HG03135 (cell line): ENCODE results near the gene USP21.
"Not testable (repeated sequence)": the region's sequence is repeated elsewhere in the genome, so short reads cannot be mapped to it uniquely, and the experiment has no call there.

Experiments used
- ATAC-seq: cut with Tn5 transposase; IDR thresholded peaks from one replicate; pipeline ENCODE4 v1.9.1; 2021; ENCODE audit warnings: mild to moderate bottlenecking, moderate library complexity; ENCODE audit not compliant: unreplicated experiment

Gene USP21, protein sequence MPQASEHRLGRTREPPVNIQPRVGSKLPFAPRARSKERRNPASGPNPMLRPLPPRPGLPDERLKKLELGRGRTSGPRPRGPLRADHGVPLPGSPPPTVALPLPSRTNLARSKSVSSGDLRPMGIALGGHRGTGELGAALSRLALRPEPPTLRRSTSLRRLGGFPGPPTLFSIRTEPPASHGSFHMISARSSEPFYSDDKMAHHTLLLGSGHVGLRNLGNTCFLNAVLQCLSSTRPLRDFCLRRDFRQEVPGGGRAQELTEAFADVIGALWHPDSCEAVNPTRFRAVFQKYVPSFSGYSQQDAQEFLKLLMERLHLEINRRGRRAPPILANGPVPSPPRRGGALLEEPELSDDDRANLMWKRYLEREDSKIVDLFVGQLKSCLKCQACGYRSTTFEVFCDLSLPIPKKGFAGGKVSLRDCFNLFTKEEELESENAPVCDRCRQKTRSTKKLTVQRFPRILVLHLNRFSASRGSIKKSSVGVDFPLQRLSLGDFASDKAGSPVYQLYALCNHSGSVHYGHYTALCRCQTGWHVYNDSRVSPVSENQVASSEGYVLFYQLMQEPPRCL

DNA sequence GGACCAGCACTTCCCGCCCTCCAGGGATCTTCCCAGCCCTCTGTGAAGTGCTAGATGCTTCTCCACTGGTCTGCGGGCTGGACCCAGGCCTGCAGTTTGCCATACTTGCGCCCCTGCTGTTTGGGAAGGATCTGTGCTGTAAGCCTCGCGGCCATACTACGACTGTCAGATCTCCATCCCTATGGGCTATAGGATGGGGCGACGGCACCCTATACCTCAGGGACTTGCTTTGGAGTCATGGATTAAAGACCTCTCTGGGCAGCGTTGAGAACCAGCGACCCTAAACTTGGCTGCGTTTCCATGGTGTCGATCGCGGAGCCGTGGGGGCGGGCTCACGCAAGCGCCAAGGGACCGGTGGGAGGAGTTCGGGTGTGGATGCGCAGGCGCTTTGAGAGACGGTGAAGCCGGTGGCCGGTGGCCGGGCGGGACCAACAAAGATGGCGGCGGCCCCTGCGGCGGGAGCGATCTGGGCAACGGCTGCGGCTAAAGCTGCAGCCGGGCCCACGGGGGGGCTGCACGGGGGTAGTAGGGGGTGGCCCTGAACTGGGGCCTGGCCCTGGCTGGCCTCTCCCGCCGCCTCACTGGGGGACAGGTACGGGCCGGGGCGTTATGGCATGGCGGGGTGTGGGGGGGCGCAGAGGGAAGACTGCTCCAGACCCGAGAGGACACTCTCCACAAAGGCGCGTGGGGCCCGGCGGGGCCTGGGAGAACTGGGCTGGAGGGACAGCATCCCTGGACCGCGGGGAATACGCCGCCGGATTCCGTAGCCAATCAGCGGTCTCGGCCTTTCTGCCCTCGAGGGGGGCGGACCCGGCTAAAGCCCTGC is at the start of gene USP21:
Gene USP21, plus strand, starts transcription at position 414 of the 826 bp plus-strand sequence. CDS start 1,141 bp downstream, outside the sequence.
- ATAC-seq = peak; percentile 71

DNA sequence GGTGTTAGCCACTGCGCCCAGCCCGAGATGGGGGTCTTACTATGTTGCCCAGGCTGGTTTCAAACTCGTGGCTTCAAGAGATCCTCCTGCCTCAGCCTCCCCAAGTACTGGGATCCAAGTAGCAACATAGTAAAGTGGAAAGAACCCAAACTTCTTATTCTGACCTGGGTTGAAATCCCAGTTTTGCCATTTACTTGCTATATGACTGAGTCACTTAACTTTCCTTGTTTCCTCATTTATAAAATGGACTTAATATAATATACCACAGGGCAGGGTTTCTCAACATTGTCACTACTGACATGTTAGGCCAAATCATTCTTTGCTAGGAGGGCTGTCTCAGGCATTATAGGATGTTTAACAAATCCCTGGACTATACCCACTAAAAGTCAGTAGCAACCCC is 48.2 kb upstream of the USP21 start:
- no peak for ATAC-seq

DNA sequence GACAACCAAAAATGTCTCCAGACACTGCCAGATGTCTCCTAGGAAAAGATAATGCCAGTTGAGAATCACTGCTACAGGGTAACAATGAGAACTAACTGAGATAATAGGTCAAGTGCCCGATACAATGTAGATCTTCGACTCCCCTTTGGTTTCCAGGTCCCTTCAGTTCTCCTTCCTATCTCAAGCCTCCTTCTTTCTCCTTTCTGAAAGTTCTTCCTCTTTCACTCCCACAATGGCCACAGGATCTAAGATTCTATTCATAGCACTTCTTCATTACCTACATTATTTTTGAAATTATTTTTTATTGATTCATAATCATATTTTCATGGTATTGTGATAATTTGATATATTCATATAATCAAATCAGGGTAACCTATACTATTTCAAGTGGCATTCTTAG is 47.8 kb upstream of the USP21 start:
- ATAC-seq = no peak

DNA sequence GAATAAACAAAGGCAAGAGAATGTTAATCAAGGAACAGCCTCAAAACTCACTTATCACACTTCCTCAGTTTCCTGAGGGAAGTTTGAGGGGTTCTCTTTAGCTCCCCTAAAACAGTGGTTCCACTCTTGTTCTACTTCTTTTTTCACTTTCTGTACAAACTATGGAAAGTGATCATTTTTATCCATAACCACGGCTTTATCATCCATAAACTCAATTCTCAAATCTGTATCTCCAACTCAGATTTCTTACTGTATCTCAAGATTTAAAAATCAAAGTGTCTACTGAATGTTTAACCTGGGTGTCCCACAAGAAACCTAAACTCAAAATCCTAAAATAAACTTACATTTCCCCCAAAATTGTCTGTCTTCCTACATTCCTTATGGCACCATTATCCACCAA is 45.4 kb upstream of the USP21 start:
- no peak for ATAC-seq

DNA sequence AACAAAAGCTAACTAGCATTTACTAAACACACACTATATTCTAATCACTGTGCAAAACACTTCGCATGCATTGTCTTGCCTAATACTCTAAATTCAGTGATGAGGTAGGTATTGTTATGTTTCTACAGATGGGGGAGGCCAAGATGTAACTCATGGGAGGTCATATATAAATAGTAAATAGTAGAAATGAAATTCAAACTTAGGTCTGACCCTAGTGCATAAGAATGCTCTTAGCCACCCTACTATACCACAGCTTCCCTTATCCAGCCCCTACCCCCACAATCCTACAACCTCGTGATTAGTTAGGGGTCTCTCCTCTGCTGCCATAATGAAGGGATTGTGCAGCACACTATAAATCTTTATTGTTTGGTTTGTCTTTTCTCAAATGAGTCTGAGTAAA is 44.7 kb upstream of the USP21 start:
- no peak for ATAC-seq

DNA sequence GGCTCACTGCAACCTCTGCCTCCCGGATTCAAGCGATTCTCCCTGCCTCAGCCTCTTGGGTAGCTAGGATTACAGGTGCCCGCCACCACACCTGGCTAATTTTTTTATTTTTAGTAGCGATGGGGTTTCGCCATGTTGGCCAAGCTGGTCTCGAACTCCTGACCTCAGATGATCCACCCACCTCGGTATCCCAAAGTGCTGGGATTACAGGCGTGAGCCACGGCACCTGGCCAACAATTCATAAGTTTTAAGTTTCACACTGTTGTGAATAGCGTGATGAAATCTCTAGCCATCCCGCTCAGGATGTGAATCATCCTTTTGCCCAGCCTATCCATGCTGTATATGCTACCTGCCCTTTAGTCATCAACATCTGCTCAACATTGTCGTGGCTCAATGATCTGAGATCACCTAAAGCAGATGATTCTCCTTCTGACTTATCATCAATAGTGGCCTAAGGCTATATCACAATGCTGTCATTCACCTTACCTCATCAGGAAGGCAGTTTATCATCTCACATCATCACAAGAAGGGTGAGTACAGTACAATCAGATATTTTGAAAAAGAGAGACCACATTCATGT is 44.1 kb upstream of the USP21 start:
- no peak for ATAC-seq

DNA sequence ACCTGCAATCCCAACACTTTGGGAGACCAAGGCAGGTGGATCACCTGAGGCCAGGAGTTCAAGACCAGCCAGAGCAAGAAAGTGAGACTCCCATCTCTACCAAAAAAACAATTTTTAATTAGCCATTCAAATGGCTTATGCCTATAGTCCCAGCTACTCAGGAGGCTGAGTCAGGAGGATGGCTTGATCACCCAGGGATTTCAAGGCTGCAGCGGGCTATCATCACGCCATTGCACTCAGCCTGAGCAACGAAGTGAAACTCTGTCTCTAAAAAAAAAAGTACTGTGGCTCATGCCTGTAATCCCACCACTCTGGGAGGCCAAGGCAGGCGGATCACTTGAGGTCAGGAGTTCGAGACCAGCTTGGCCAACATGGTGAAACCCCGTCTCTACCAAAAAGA is 43.3 kb upstream of the USP21 start:
- not testable (repeated sequence) for ATAC-seq

DNA sequence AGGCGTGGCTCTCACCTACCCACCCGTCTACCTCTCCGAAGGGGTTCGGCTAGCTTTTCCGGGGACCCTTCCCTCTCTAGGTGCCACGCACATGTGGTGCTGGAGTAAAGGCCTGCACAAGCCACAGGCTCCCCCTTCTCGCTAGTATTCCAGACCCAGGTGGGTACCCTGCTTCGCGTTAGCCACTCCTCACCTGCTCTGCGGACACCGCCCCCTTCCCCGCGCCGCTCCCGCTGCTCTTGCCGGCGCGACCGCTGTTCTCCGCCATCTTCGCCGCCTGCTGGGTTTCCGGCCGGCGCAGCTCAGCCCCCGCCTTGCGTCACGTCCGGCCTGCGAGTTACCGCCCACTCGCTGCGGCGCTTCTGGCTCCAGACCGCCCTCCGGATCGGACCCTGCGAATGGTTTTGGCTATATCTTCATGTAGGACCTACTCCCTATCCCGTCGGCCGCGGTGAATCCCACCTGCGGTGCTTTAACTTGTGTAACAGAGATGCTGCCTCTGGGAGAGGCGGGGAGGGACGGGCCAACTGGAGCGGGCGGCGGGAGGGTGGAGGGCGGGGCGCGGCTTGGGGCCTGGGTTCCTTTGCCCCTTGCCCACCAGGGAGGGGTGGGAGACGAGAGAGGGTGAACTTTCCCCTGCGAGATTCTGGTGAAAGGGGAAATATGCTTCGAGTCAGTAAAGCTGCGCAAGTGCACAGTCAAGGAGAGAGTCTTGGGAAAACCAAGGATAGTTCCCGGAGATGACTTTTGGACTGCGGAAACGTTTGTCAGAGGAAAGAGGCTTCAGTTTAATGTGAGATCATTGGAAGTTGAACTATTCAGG is 41.3 kb upstream of the USP21 start, which contains the start of the genes NIT1 and PFDN2:
Gene NIT1, plus strand, starts transcription at position 347 of the 823 bp plus-strand sequence. Its CDS starts 72 bp downstream, at position 419.
Gene PFDN2, minus strand, starts transcription at position 279 of the 823 bp plus-strand sequence. Its CDS starts 11 bp downstream, at position 268.
- ATAC-seq = peak; percentile 81

DNA sequence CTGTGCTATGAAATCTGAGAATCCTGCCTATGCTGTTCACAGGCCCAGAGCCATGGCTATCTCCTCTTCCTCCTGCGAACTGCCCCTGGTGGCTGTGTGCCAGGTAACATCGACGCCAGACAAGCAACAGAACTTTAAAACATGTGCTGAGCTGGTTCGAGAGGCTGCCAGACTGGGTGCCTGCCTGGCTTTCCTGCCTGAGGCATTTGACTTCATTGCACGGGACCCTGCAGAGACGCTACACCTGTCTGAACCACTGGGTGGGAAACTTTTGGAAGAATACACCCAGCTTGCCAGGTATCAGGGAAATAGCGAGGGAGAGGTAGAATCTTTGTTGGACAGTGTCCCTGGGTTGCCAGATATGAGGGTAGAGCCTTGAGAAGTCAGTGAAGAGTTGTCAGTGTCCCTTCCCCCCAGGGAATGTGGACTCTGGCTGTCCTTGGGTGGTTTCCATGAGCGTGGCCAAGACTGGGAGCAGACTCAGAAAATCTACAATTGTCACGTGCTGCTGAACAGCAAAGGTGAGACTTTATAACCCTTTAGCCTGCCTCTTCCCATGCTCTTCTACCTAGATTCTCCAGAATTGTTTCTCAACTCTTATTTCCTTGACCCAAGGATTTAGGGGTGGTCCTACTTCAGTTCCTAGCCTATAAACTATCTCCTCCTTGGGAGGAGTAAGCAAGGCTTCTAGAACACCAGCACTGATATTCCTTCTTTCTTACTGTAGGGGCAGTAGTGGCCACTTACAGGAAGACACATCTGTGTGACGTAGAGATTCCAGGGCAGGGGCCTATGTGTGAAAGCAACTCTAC is 40.0 kb upstream of the USP21 start:
- peak; percentile 55 for ATAC-seq

DNA sequence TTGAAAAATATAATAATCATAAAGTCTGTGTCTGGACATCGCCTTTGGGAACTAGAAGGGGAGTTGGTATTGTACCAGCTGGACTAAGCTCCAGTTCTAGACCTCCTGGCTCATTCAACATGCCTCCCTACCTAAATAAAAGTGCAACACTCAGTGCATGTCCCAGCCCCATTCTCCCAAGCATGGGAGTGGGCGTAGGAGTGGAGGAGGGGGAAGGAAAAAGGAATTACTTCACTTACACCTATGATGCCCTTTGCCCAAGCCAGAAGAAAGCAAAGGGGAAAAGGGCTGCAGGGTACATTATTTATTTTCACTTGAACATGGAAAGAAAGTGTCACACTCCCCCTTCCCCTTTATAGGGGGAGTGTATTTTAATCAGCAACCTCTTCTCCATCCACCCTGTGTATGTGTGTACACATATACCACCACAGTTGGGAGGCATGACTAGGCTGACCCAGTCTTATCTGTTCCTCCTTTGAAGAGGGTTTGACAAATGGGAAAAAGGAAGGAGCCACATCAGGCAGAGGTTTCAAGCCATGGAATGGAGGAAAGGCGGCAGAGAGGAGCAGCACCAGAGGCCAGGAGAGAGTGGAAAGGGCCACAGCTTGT is 38.2 kb upstream of the USP21 start:
- no peak for ATAC-seq

DNA sequence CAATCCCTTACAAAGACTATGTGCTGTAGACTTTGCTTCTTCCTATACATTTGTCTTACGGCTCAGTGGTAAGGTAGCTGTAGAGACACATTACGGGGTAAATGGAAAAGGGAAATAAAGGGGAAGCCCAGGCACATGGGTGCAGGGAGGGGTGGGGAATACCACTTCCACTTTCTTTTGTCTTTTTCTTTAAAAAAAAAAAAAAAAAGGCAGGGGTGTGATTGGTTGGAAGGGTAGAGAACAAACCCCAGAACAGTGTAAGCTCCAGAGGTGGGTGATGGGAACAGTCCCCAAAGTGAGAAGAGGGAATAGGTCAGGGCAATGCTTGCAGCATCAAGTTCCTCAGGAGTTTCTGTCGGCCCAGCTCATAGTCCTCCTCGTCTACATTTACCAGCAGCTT is 37.5 kb upstream of the USP21 start:
- ATAC-seq = no peak

DNA sequence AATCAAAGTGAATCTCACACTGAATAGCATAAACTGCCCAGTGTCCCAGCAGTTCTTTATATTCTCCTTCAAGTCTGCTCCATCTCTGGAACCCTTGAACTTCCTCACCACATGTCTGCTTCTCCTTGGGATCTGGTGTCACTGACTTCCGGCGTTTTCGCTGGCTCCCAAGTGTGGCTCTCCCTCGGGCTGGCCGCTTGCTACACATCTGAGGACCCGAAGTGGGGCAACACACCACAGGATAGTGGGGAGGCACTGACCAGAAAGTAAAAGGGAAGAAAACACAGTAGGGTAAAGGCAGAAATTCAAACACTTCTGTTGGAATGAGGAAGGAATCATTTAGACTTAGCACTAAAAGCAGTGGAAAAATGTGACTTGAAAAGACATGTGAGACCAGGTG is 36.3 kb upstream of the USP21 start:
- no peak for ATAC-seq

DNA sequence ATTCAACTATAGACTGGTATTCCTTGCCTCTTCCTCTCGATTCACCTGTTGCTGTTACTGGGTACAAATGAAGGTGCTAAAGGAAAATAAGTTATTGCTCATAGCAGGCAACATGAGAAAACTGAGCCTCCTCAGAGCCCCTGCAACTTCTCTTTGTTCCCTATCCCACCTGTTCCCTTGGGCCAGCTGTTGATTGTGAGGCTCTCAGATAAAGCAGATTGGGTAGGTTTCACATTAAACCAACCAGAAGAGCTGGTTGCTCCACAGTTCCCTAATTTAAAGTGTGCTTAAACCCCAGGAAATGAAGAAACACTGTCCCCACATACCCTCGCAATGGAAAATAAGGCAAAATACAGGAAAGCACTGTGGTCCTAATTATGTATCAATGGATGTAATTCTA is 31.7 kb upstream of the USP21 start:
- ATAC-seq = no peak

DNA sequence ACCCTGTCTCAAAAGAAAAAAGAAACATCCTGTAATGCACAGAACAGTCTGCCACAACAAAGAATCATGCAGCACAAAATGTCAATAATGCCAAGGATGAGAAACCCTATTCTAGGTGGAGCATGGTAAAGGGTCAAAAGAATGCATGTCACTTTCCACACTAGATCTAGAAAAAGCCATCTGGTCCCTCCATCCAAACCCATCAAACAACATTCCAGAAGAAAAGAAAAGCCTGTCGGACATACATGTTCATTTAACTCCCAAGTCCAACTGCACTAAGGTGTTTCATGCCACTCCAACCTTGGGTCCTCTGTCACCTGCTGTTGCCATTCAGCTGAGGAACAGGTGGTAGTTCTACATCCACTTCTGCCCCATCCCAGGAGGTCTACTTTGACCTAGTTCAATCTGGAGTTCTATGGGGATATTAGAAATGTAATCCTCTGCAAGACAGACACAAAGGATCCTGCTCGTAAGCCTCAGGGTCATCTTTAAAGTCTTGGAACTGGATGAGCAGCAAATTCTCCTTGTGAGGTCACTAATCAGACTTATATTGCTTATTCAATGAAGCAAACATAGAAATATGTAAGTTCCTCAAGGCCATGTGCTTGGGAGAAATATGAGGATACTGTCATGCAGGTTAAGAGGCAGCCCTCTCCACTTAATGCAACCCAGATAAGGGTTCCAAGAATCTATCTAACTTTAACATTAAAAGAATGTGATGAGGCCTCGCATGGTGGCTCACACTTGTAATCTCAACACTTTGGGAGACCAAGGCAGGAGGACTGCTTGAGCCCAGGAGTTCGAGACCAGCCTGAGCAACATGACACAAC is 30.5 kb upstream of the USP21 start:
- no peak for ATAC-seq

DNA sequence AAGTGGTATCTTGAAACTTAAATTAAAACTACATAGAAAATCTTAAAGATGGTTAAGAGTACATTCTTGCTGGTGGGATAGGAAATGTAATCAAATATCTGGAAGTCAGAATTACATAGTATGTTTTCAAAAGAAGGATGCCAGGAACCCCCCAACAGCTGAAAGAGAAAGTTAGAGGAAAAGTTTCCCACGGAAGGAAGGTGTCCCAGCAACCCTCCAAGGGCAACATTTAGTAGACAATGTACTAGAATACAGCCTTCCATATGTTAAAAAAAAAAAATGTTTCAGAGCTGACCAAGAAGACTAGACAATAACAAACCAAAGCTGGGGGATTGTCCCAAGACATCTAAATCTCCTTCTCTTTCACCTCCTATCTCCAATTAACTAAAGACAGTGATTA is 29.0 kb upstream of the USP21 start:
- no peak for ATAC-seq

DNA sequence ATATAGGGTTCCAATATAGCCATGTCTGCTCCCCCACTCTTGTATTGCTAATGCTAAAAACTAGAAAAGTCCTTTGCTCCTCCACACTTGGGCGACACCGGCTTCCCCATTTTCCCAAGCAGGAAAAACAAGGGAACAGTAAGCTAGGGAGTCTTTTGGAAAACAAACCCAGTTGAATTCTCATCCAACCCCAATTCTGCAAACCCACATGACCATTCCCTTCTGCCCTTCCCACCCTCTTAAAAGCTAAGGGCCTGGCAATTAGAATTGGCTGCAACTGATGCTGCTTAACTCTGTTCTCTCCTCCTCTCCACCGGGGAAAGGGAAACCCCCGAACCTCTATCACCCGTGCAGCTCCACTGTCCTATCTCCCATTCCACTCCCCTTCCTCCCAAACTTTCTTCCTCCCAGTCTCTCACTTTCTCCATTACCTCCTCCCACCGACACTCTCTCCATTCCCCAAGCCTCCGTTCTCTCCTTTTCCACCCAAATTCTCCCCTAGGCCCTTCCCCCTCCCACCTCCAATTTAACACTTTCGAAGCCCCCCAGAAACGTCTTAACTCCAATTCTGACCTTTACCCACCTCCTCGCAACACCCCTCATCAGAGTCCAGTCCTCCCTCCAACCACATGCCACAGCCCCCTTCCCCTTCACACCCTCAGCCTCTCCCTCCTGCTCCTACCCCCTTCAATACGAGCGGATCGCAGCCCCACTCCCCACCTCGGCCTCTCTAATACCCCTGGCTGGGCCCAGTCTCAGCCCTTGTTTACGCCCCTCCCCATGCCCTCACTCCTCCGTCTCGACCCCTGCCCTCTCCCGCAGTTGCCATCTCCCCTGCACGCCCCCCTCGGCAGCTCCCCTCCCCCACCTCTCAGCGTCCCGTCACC is 27.5 kb upstream of the USP21 start:
- no peak for ATAC-seq
